HL-60 (cell line): ENCODE data around the gene PTPRN2.

Experiments
- TF ChIP-seq, protein P1 (sequence below): IDR thresholded peaks from one replicate; pipeline ENCODE4 v1.5.1; 2011; ENCODE audit warnings: low read length, control low read depth, inconsistent platforms; ENCODE audit not compliant: insufficient read depth
- TF ChIP-seq, protein P2 (sequence below): IDR thresholded peaks from 2 replicates; pipeline ENCODE4 v1.6.1; 2012; ENCODE audit warnings: low read depth; ENCODE audit not compliant: insufficient replicate concordance

- TF ChIP-seq, protein P1, sequence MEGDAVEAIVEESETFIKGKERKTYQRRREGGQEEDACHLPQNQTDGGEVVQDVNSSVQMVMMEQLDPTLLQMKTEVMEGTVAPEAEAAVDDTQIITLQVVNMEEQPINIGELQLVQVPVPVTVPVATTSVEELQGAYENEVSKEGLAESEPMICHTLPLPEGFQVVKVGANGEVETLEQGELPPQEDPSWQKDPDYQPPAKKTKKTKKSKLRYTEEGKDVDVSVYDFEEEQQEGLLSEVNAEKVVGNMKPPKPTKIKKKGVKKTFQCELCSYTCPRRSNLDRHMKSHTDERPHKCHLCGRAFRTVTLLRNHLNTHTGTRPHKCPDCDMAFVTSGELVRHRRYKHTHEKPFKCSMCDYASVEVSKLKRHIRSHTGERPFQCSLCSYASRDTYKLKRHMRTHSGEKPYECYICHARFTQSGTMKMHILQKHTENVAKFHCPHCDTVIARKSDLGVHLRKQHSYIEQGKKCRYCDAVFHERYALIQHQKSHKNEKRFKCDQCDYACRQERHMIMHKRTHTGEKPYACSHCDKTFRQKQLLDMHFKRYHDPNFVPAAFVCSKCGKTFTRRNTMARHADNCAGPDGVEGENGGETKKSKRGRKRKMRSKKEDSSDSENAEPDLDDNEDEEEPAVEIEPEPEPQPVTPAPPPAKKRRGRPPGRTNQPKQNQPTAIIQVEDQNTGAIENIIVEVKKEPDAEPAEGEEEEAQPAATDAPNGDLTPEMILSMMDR, result no peak
- TF ChIP-seq, protein P2, sequence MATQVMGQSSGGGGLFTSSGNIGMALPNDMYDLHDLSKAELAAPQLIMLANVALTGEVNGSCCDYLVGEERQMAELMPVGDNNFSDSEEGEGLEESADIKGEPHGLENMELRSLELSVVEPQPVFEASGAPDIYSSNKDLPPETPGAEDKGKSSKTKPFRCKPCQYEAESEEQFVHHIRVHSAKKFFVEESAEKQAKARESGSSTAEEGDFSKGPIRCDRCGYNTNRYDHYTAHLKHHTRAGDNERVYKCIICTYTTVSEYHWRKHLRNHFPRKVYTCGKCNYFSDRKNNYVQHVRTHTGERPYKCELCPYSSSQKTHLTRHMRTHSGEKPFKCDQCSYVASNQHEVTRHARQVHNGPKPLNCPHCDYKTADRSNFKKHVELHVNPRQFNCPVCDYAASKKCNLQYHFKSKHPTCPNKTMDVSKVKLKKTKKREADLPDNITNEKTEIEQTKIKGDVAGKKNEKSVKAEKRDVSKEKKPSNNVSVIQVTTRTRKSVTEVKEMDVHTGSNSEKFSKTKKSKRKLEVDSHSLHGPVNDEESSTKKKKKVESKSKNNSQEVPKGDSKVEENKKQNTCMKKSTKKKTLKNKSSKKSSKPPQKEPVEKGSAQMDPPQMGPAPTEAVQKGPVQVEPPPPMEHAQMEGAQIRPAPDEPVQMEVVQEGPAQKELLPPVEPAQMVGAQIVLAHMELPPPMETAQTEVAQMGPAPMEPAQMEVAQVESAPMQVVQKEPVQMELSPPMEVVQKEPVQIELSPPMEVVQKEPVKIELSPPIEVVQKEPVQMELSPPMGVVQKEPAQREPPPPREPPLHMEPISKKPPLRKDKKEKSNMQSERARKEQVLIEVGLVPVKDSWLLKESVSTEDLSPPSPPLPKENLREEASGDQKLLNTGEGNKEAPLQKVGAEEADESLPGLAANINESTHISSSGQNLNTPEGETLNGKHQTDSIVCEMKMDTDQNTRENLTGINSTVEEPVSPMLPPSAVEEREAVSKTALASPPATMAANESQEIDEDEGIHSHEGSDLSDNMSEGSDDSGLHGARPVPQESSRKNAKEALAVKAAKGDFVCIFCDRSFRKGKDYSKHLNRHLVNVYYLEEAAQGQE, result no peak
These were observed 430.2 kb downstream of the PTPRN2 start for GRCh38 chr7:158157460-158157859.
